COLO668 (cell line): ENCODE measurements around the gene RRP8.

Source experiments
- DNase-seq: peaks from one replicate; lab custom pipeline; 2025; ENCODE audit not compliant: unreplicated experiment; lab: John Stamatoyannopoulos, UW

Gene RRP8

DNA sequence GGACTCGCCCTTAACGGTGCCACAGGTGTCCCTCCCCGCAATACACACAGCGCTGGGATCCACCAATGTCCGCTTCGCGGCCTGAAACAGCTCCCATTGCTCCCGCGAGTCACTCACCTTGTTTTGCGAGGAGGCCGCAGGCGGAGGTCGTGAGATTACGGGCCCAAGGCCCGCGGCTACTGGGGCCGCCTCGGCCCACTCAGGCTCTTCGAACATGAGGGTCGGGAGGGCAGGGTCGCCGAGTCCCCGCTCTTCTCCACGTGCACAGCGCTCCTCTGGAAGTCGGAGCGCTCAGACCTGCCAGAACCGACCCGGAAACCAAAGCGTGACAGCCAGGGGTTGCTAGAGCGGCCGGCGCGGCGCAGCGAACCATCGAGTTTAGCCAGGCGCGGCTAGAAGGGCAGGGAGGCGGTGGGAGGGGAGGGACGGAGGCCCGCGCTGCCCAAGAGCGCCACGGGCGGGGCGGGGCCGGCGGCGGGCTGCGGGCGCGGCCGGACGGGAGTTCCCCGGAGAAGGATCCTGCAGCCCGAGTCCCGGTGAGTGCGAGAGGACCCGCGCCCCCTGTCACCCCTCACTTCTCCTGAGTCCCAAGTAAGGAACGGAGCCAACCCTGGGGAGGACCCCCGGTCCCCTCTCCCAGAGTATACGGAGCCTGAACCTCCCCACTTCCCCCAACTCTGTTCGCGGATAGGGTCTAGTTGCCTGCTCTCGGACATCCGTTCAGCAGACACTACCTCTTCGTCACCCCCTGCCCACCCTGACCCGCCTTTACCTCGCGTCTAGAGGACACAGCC is at the start of gene RRP8, which contains the start of gene ILK:
RRP8 (minus strand) TSS at position 330 of the 794 bp plus-strand sequence; CDS start at position 216, 114 bp downstream.
ILK (plus strand) TSS at position 488 of the 794 bp plus-strand sequence. CDS start 498 bp downstream, outside the sequence.
- DNase-seq: peak; percentile 93

DNA sequence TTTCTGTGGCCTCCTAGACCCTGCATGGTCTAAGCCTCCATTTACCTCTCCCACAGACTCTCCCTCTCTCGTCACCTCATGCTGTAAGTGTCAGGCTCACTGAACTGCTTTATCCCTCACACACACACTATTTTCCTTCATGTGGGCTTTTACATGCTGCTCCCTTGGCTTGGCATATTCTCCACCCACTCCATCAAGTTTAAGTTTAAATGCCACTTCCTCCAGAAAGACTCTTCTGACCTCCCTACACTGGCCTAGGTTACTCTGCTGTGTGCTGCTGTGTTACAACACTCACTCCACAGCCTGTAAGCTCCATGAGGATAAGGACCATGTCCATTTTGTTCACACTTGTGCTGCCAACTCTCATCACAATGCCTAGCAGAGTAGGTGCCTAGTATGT is 49.7 kb upstream of the RRP8 start:
- DNase-seq: no peak

DNA sequence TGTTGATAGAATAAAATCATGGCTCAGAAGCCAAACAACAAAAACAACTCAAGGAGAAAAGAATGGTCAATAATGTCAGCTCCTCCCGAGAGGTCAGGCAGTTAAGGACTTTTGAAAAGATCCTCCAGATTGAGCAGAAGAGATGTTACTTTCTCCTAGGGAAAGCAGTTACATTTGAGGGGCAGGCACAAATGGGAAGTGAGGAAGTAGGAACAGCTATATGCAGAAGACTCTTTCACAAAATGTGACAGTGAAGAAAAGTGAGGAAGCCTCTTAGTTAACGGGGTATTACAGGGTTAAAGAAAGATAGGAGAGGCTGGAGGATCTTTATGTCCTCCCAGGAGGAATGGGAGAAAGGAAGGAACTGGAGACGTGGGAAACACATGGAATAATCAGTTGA is 48.8 kb upstream of the RRP8 start:
- no peak for DNase-seq

DNA sequence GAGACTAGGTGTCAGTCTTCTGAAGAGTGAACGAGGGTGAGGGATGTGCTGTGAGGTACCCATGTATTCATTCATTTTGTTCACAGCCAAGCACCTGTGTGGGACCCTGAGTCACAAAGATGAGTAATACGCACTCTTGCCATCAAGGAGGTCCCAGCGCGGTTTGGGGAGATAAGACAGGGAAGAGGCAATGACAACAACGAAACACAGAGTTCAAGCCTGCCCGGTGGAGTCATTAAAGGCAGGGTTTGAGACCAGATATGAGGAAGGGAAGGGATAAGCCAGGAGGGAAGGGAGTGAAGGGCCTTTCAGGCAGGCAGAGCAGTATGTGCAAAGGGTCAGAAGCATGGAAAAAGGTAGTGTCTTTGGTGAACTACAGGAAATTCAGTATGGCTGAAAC is 47.6 kb upstream of the RRP8 start:
- DNase-seq: no peak

DNA sequence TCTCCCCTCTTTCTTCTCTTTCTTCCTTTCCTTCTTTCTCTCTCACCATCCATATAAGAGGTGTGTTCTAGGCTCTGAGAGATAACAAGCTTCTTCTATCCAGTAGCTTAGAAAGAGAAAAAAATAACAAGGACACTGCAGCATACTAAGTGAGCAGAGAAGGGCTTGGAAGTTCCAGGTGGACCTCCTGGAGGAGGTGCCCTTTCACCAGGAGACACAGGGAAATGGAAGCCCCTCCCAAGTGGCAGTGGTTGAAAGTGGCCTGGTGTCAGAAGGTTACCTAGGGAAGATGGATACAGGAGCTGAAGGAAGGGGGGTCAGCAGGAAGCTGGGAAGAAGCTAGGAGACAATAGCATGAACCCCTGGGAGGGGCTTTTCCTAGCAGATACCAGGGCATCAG is 46.7 kb upstream of the RRP8 start:
- no peak for DNase-seq

DNA sequence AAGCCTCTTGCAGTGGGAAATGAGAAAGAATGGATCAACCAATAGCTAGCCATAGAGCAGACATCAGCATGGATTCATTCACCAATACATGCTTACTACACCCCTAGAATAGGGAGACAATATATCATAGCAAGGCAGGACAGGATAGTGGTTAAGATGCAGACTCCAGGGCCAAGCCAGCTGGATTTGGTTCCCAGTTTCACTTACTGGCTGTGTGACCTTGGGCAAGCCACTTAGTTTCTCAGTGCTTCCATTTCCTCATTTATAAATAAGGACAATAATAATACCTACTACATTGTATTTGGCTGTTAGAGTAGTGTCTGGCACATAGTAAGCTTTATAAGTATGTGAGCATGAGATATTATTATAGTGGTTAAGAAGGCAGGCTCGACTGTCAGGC is 45.1 kb upstream of the RRP8 start:
- no peak for DNase-seq

DNA sequence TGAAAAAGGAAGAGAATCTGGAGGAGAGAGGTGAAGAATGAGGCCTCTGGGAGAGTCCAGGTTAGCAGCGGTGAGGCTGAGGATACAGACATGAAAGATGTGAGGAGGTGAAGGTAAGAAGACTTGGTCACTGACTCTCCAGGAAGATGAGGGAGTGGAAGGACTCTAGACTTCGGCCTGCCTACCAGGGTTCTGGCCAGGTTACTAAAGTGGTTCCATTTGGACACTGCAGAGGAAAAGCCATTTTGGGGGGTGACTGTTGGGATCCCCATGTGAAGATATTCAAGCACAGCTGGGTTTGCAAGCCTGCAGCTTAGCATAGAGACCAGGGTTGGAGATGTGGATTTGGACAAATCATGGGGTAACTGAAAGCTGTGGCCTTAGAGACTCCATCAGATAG is 44.4 kb upstream of the RRP8 start:
- no peak for DNase-seq

DNA sequence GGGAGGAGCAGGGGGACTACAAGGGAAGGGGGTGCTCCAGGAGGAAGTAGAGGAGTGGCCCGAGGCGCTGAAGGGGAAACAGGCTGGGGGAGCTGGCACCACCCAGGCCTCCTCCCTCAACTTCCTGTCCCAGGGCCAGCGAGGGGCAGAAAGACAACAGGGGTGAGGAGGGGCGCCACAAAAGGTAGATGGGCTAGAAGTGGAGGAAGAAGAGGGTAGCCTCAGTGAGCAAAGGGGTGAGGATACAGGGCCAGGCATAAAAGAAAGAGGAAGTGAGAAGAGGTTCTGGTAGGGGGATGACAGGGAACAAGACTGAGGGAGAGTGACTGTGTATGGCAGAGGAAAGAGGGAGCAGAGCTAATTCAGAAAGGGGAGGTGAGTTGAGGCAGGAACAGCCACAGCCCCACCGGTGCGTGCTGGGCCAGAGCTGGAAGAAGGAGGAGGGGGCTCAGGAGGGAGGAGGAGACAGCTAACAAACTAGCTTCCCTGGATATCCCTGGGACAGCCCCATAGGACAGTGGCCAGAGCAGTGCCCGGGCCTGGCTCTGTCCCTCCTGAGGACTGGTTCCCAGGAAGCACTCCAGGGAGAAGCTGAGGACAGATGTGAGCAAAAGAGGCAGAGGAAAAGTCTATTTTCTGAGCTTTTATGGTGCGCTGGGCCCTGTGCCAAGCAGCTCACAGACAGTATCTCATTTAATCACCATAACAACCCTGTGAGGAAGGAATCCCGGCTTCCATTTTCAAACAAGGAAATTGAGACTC is 43.7 kb upstream of the RRP8 start:
- DNase-seq: no peak

DNA sequence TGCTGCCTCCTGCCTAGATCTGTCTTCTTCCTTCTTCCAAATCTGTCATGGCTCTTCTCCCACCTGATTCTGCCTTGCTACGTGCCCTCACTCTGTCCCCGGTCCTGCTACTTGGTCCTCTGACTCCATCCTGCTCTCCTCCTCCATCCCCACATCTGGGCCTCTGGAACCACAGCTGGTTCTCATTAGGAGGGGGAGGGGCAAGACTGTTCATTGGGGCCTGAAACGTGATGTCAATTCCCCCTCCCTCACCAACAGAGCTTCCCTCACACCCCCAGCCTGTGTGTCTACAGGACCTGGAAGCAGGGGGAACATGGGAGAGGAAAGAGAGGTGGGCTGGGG is 43.1 kb upstream of the RRP8 start:
- no peak for DNase-seq

DNA sequence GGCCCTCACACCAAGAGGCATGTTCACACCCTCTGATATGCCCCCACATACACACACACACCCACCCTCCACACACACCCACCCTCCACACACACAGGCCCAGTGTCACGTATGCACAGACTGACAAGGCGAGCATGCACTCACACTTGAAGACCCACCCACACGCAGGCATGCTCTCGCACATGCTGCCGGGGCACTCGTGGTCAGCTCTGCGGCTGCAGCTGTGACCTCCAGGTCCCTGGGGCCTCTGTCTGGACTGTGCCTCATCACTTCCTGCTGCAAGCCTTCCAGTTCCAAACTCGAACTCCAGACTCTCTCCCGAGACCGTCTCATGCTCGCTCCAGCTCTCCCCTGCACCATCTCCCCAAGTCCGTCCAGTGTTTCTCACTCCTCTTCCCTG is 42.7 kb upstream of the RRP8 start:
- DNase-seq: no peak

DNA sequence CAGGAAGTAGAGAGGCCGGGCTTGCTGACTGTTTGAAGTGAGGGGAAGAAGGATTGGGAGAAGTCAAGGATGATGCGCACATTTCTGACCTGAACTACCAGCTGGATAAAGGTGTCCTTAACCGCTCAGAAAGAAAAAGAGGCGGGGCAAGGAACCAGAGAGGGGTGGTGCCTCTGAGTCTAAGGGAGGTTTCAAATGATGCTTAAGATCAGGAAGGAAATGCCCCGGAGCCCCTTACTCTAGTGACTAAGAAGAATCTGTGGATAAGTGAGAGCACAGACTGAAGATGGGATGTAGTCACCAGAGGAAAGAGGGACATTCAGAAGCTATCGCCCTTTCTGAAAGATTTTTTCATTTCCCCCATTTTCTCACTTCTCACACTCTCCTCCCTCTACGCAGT is 39.5 kb upstream of the RRP8 start:
- no peak for DNase-seq

DNA sequence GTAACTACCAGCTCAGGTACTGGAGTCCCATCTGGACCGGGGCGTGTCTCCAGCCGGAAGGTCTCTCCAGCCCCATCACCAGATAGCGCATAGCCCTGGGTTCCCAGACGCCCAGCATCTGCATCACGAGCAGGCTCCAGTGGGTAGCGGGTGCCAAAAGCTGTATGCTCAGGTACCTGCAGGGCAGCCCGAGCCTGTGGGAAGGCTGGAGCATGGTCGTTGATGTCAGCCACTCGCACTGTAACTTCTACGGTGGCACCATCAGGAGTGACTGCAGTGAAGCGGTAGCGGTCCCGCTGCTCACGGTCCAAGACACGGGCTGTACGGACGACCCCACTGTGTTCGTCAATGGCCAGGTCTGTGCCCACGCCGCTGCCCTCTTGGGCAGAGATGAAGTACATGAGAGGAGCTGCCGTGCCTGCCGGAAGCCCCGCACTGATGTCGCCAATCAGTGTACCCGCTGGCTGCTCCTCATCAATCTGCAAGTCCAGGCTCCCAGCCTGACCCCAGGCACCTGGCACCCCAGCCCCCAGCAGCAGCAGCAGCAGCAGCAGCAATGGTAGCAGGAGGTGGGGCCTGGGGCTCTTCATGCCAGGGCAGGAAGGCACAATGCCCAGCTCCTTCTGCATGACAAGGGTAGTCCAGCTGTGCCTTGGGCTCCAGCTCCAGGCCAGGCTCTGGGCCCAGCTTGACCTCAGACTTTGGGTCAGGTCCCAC is 37.7 kb upstream of the RRP8 start:
- DNase-seq: no peak

DNA sequence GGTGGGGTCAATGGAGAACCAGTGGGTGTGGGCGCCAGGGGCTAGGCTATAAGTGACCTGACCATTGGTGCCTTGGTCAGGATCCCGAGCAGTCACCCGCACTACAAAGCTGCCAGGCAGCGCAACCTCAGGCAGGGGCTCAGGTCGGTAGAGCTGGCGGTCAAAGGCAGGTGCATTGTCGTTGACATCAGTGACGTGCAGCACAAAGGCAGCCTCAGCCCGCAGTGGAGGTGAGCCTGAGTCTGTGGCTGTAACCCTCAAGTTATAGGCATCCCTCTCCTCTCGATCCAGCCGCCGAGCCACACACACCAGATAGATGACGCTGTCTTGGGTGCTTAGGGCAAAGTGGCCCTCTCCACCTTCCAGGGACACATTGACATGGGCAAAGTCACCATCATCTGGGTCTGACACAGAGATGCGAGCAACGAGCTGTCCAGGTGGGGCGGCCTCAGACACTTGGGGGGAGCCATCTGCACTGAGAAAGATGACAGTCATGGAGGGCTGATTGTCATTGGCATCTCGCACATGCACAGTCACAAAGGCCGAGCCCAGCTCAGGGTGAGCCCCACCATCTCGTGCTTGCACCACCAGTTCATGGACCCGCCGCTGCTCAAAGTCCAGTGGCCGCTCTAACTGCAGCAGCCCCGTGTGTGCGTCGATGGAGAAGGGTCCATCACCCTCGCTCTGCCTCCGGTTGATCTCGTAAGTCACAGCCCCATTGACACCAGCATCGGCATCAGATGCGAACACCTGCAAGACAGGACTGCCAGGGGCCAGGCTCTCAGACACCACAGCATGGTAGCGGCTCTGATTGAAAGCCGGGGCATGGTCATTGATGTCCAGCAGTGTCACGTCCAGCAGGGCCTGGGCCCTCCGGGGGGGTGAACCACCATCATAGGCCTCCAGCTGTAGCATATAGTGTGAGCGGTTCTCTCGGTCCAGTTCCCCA is 36.9 kb upstream of the RRP8 start:
- no peak for DNase-seq

DNA sequence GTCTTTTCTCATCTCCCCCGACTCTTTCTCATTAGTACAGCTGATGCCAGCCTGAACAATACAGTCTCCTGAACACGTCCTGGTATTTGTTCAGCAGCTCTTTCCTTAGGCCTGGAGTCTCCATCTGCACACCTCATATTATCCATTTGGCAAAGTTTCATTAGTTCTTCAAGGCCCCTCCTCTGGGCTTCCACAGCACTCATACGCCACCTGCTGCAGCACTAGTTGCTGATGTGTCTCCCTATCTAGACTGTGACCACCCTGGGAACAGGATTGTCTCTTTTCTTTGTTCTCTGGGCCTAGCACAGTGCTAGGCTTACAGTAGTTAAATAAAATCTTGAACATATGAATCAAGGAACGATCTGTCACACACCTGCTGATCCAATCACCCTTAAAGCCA is 35.0 kb upstream of the RRP8 start:
- DNase-seq: no peak

DNA sequence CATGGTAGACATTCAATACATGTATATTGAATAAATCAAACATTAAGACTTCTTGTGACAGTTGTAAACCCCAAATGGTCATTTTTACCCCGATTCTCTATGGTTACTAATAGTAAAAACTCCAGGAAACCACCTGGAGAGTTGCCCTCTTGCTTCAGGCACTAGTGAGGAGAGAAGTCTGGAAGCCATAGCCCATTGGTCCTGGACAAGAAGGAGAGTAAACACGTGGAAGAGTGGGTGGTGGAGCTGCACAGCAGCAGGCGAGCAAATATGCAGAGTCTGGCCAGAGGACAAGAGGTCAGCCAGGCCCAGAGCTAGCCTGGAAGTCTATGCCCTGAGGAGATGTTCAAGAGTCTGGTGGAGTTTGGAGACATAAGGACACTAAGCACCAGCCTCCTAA is 34.5 kb upstream of the RRP8 start:
- no peak for DNase-seq

DNA sequence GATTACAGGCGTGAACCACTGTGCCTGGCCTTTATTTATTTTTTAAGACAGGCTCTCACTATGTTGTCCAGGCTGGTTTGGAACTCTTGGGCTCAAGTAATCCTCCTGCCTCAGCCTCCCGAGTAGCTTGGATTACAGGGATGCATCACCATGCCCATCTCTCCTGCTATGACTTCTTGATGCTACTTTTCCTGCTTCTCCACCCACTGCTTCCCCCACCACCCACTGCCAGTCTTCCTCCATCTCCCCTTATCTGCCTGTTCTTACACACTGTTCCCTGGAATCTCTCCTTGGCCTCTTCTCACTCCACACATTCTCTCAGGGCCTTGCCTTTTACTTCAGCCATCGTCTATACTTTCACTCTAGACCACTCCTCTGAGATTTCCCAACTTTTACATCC is 33.1 kb upstream of the RRP8 start:
- DNase-seq: no peak

DNA sequence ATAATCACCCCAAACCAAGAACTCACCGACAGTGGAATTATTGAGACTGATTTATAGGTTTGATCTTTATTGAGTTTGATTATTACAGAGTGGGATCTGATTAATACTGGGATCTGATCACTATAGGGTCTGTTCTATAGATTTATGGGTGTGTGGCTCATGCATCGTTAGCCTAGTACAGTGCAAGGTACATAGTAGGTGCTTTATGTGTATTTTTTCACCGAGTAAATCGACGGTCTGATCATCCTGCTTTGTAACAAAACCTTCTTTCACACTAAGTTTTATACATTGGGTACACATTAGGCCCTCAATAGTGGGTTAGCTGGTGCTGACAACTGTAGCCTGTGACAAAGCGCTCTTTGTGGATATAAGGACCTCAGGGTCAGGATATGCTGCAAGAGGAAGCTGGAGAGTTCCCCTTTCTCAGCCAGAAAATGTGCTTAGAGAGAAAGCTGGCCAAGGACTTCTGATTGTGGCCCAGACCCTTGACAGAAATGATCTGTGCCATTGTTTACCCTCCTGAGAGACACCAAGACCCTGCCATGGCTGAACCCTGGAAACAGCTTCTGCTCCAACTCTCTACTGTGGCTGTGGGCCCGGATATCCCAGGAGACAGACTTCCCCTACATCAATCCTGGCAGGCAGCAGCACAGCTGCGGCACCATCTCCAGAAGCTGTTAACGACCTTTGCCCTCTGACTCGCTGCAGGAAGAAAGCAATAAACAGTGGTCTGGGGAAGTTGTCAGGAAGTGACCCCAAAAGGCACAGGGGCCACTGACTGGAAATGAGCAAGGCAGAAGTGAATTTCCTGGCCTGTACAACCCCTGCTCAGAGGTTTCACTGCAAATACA is 31.9 kb upstream of the RRP8 start:
- peak; percentile 4 for DNase-seq

DNA sequence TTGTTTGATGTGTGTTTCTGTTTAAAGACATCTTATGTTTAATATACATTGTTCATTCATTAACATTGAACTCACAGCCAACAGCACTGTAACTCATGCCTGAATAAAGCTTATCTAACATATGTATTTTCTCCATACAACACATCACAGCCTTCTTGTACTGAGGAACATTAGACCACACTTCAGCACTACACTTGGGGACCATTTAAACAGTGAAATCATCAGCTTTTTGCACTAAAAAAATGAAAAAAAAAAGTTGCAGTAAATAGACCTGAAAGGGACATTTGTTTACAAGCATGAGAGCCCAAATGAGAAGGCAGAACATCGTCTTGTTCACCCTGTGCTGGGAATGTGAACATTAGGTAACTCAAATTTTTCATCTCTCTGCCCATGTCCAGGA is 31.1 kb upstream of the RRP8 start:
- DNase-seq: no peak

DNA sequence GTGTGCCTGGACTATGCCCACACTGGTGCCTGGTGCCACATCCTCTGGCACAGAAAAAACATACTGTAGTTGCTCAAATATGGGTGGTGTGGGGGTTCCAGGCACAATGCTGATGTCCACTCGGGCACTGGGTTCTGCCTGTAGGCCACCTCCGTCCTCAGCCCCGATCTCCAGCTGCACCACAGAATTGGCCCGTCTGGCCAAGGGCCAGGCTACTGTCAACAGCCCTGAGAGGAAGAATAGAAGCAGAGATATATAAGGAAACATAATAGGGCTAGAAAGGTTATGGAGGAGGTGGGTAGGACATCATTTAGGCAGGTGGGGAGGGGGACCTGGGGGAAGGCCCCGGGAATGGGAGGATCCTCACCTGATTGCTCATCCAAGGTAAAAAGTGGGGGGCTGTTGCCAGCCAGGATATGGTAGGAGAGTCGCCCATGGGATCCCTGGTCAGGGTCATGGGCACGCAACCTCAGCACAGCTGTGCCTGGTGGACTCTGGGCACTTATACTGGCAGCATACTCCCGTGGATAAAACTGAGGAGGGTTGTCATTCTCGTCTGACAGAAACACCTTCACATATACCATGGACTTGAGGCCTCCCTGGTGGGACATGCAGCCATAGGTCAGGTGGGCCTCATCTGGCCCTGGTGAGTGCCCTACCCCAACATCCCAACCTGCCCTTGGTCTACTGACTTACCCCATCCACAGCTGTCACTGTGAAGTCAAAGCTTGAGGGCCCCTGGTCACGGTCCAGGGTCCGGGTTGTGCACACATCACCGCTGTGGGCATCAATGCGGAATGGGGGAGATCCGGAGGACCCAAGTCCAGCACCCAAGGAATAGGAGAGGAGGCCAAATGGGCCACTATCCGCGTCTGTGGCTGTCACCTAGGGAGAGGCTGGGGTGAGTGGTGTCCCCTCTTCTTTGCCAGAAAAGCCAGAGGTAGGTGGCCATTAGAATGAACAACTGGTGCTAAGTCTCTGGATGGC is 30.3 kb upstream of the RRP8 start:
- DNase-seq: no peak
